Right cardiac atrium (tissue), 5 donors: ENCODE measurements around the gene ST6GALNAC6. TPM values are rescaled to one million over a fixed set of nuclear protein-coding genes. Genes with fewer than 3 reads are reported as not detected.
A peak's percentile ranks its signal among the peaks of the same experiment; 100 is the strongest.
"Not testable (repeated sequence)": the region's sequence is repeated elsewhere in the genome, so short reads cannot be mapped to it uniquely, and the experiment has no call there.

ENCODE experiments used
- ATAC-seq, 2 donors: fragments of 200-7000 bp; cut with Tn5 transposase; one replicate each; pipeline versions ENCODE4 v1.8.0 to v1.9.1; 2020; ENCODE audit warnings: moderate library complexity in 2 of 2, mild to moderate bottlenecking in 1 of 2
- DNase-seq, 3 donors: peaks; one replicate each; pipeline ENCODE4 v3.0.0-alpha.2; 2020
- H3K27ac ChIP-seq: one replicate; pipeline ENCODE4 v1.5.1; 2013; ENCODE audit warnings: mild to moderate bottlenecking, low read length, control low read depth, moderate library complexity
- H3K27me3 ChIP-seq: one replicate; pipeline ENCODE4 v1.6.1; 2013; ENCODE audit not compliant: control insufficient read depth, insufficient read depth
- H3K4me1 ChIP-seq: one replicate; pipeline ENCODE4 v1.6.1; 2013; ENCODE audit warnings: low read length; ENCODE audit not compliant: control insufficient read depth, insufficient read depth
- H3K4me3 ChIP-seq: one replicate; pipeline ENCODE4 v1.5.1; 2013; ENCODE audit warnings: low read length, control low read depth
- H3K9me3 ChIP-seq: one replicate; pipeline ENCODE4 v1.6.1; 2013; ENCODE audit warnings: low read length; ENCODE audit not compliant: control insufficient read depth
- WGBS: extraction: QIAGEN DNeasy Blood & Tissue Kit; methylation state at CpG from one replicate; pipeline ENCODE4 v1.1.7; 2013; 5-methylcytosine and 5-hydroxymethylcytosine counted together
- intact Hi-C, 4 donors: fragments of 100-400 bp; cut with DNase I; formaldehyde crosslinking; loops; one replicate each; pipeline versions ENCODE4 v1.11.0 to v1.14.0; 2022 to 2023
- polyA plus RNA-seq: library from polyadenylated mRNA; stranded (reverse); fragments of 200-250 nt; gene quantifications from one replicate; pipeline ENCODE4 v1.2.3, GENCODE V29; 2013
- total RNA-seq, 4 donors: library from RNA; stranded (reverse); fragmentation: NEBNext Ultra II Directional; extraction: Animal tissue kit (Norgen Biotek cat#: 25700); gene quantifications; one replicate each; pipeline ENCODE4 v1.2.1, GENCODE V29; 2021
- donor health status: healthy with polysubstance abuse.
- donor health status: DM: no; HTN: yes; CAD: no.
- donor health status: DM: no; HTN: no; CAD: no.
- donor health status: DM: no; HTN: yes; CAD: no; lungs with severe emphysema.
- donor health status: DM: yes; HTN: yes; CAD: no.

The ST6GALNAC6 gene
- total and polyA plus RNA-seq, 5 donors: 55.9 to 73.7 (median 65.1) TPM

GRCh38 chr9:127854184-127854806, 45.1 kb downstream of the ST6GALNAC6 start, which contains the start of gene ENG:
ENG (minus strand) TSS chr9:127854658; CDS start chr9:127854355, 303 bp downstream.
- Histone ChIP-seq H3K27ac (peak within 1 kb of the TSS; percentile 97), H3K4me3 (peak within 1 kb of the TSS; percentile 70), H3K4me1 (peaks cover 24% of the 10 kb centered on the region), H3K27me3 (no peaks in the 10 kb centered on the region), H3K9me3 (no peaks in the 10 kb centered on the region)
- peak; percentile 95 to 97 (median 97) for DNase-seq
- intact Hi-C loops: no loop called here
- WGBS: 24% methylated on average over 37 of the region's 37 CpGs
- ATAC-seq: peak; percentile 79 to 81

DNA sequence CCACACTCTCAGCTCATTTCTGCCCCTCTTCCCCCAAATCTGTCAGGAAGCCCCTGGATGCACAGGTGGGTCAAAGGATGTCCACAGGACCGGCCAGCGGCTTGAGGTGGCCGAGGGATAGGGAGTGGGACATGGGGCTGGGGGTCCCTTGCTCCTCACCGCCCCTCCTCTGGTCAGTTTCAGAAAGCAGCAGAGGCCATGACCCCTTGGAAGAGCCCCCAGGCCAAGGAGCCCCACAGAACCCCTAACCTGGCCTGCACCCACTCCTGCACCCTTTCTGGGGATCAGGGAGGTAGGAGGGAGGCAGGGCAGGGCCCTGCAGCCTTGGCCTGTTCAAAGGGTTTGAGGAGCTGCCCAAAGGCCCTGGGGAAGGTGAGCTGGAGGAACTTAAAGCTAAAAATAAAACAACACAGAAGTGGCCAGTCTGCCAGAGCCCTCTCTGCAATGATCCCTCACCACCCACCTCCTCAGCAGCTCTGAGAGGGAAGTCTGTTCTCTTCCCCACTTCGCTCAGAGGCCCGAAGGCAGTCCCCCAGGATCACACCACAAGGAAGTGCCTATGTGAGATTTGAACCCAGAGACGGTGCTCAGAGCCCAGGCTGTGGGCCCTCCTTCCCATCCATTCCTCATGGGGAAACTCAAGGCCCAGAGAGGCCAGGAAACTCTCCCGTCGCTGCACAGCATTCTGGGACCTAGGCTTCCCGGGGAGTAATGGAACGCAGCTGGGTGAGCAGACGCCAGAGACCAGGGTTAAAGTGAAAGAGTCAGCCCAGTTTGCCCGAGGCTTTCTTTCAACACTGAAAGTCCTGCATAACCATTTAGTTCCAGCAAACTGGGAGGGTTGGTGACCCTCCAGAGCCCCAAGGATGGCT, 45.9 kb downstream of the ST6GALNAC6 start:
- no peaks in the 10 kb centered on the region for H3K27me3 ChIP-seq
- peak overlapping the region; percentile 70 for H3K4me3 ChIP-seq
- no peaks in the 10 kb centered on the region for H3K9me3 ChIP-seq
- 29% methylated on average over 13 of the region's 13 CpGs for WGBS
- ATAC-seq (no peak), DNase-seq (no peak)
- H3K27ac ChIP-seq: peak overlapping the region; percentile 91
- peaks cover 19% of the 10 kb centered on the region for H3K4me1 ChIP-seq
- intact Hi-C loops: no loop called here

DNA sequence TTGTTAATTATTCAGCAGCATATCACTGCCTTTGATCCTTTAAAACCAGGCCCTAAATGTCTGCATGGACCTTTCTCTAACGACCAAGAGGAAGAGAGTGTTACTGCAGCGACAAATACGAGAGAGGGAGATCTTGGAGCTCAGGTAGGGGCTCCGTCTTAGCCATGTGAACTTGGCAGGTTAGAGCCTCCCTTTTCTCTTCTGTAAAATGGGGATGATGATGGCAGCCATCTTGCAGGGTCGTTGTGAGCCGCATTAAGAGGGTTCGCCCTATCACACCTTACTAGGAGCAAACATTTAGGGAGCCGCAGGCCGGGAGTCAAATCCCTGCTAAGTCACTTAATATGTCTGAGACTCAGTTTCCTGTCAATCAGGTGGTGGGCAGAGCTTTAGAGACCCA, 46.6 kb downstream of the ST6GALNAC6 start:
- no peak for ATAC-seq
- Histone ChIP-seq H3K27me3 (no peaks in the 10 kb centered on the region), H3K4me1 (peaks cover 15% of the 10 kb centered on the region), H3K27ac (peak overlapping the region; percentile 91), H3K9me3 (no peaks in the 10 kb centered on the region), H3K4me3 (peak overlapping the region; percentile 70)
- 46% methylated on average over 9 of the region's 9 CpGs for WGBS
- intact Hi-C loops: no loop called here
- no peak for DNase-seq

DNA sequence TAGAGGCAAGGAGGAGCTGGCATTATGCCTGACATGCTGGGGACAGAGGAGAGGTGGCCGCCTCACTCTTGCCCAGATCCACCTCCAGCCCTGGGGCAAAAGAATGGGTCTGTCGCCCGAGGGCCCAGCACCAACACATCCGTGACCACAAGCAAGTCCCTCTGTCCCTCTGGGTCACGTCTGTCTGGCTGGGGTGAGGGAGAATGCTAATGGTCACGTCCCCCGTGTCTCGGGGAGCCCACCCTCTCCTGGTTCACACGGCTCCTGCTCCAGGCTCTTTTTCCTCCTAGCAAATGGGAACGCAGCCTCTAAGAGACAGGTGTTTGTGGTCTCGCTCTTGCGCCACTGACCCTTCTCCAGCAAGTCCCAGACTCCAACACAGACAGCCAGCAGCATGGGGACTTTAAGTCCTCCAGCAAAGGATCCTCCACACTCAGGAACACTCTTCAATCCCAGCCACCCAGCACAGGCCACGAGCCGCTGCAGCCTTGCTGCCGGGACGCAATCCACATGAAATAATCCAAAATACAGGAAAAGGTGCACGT, 49.0 kb downstream of the ST6GALNAC6 start:
- H3K4me3 ChIP-seq: peak overlapping the region; percentile 70
- intact Hi-C loops: no loop called here
- no peaks in the 10 kb centered on the region for H3K9me3 ChIP-seq
- H3K4me1 ChIP-seq: peaks cover 4% of the 10 kb centered on the region
- H3K27me3 ChIP-seq: no peaks in the 10 kb centered on the region
- H3K27ac ChIP-seq: peak overlapping the region; percentile 89
- no peak for DNase-seq
- no peak for ATAC-seq
- WGBS: 56% methylated on average over 17 of the region's 17 CpGs

DNA sequence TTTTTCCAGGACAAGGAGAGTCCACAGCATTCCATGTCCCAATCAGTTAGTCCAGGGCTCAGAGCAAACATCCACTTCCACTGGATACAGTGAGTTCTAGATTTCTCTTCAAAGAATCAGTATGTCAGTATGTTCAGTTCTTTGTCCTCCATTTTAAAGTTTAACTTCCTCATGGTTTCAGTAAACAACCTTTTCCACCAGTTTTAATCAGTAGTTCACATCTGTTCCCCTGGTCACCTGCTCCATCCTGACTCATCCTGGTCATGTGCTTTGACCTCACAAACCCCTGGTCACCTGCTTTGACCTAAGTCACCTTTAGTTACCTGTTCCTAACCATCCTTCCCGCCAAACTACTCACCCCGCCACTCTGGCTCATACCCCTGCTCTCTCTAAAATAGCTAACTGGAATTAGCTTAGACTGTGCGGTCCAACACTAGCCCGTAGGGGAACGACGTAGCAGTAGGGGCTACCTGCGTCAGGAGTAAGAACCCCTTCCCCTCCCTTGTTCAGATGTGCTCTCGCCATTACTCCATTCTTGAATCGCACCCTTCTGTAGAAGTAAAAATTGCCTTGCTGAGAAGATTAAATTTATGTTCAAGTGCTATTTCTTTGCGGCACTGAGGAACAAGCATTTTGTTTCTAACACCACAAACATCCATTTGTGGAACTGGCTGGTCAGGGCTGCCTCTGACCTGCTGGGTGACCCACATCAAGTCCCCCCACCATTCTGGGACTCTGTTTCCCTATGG, 50.5 kb downstream of the ST6GALNAC6 start:
- H3K4me1 ChIP-seq: peaks cover 10% of the 10 kb centered on the region
- H3K27me3 ChIP-seq: no peaks in the 10 kb centered on the region
- H3K9me3 ChIP-seq: no peaks in the 10 kb centered on the region
- intact Hi-C loops: no loop called here
- H3K27ac ChIP-seq: peak overlapping the region; percentile 89
- WGBS: 72% methylated on average over 10 of the region's 10 CpGs
- no peak for ATAC-seq
- peak overlapping the region; percentile 70 for H3K4me3 ChIP-seq
- DNase-seq: no peak

- H3K9me3 ChIP-seq: no peaks in the 10 kb centered on the region
- H3K4me1 ChIP-seq: peaks cover 10% of the 10 kb centered on the region
- DNase-seq (no peak), ATAC-seq (no peak)
- intact Hi-C loops: no loop called here
- H3K27ac ChIP-seq: peak overlapping the region; percentile 89
- H3K27me3 ChIP-seq: no peaks in the 10 kb centered on the region
- peak overlapping the region; percentile 70 for H3K4me3 ChIP-seq
- 63% methylated on average over 12 of the region's 12 CpGs for WGBS
Measured at GRCh38 chr9:127847833-127848755, 51.3 kb downstream of the ST6GALNAC6 start.

GRCh38 chr9:127847178-127847510, 52.3 kb downstream of the ST6GALNAC6 start:
- peaks cover 10% of the 10 kb centered on the region for H3K4me1 ChIP-seq
- peak overlapping the region; percentile 51 for H3K4me3 ChIP-seq

GRCh38 chr9:127846443-127847177, 52.8 kb downstream of the ST6GALNAC6 start:
- intact Hi-C loops: no loop called here
- ATAC-seq (peak; percentile 66), DNase-seq (peak; percentile 80 to 88 (median 87))
- Histone ChIP-seq H3K27me3 (no peaks in the 10 kb centered on the region), H3K9me3 (no peaks in the 10 kb centered on the region), H3K4me3 (peak overlapping the region; percentile 51), H3K27ac (peak overlapping the region; percentile 89), H3K4me1 (peaks cover 11% of the 10 kb centered on the region)
- WGBS: 35% methylated on average over 18 of the region's 18 CpGs

More at GRCh38 chr9:127847178-127847510, 52.3 kb downstream of the ST6GALNAC6 start:
- ATAC-seq (peak; percentile 38 to 43), DNase-seq (peak in 2 of 3 donors; percentile 60 to 83)
- 28% methylated on average over 6 of the region's 6 CpGs for WGBS
- H3K27ac ChIP-seq: peak overlapping the region; percentile 89
- no peaks in the 10 kb centered on the region for H3K27me3 ChIP-seq
- H3K9me3 ChIP-seq: no peaks in the 10 kb centered on the region
- intact Hi-C loops: no loop called here

DNA sequence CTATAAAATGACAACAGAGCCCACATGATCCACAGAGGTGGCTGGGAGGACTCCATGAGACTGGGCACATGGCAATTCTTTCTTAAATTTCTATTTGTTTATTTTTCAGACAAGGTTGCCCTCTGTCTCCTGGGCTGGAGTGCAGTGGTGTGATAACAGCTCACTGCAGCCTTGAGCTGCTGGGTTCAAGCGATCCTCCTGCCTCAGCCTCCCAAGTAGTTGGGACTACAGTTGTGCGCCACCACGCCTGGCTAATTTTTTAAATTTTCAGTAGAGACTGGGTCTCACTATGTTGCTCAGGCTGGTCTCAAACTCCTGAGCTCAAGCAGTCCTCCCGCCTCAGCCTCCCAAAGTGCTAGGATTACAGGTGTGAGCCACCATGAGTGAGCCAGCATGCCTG, 53.8 kb downstream of the ST6GALNAC6 start:
- intact Hi-C loops, ATAC-seq, DNase-seq, H3K9me3 ChIP-seq, H3K27me3 ChIP-seq: not testable (repeated sequence)
- peak overlapping the region; percentile 2 for H3K4me3 ChIP-seq
- peak overlapping the region; percentile 89 for H3K27ac ChIP-seq
- WGBS: 78% methylated on average over 4 of the region's 4 CpGs
- H3K4me1 ChIP-seq: peaks cover 17% of the 10 kb centered on the region
